ENCODE results near the gene AHDC1. TPM values are rescaled to one million over a fixed set of nuclear protein-coding genes. Genes with fewer than 3 reads are reported as not detected.

Gene AHDC1
- 18.4 and 25.2 TPM in 2 replicates for total RNA-seq (2022)
- percentile 47 among the genes with signal in this experiment for Bru-seq, nascent RNA
- BruChase-seq, experiment 1, labeled RNA remaining after a 6-hour chase = percentile 55 among the genes with signal in this experiment
- BruChase-seq, experiment 2, labeled RNA remaining after a 2-hour chase = percentile 67 among the genes with signal in this experiment
- long read RNA-seq, full-length matches to known transcripts = 1 of 5 reads
- long read RNA-seq, partial matches to known transcripts = 4 of 5 reads
- long read RNA-seq, other reads (novel, unspliced or antisense) = 0 of 5 reads

- Mint-ChIP-seq H3K36me3 (ENCODE audit: insufficient read depth, unreplicated experiment) (no peaks in the 10 kb centered on the region), H3K4me1 (ENCODE audit: insufficient read depth, unreplicated experiment) (peaks cover 30% of the 10 kb centered on the region), H3K27ac (ENCODE audit: low read depth, unreplicated experiment) (peak within 1 kb of the TSS; percentile 63), H3K4me3 (ENCODE audit: unreplicated experiment) (peak within 1 kb of the TSS; percentile 90), H3K9me3 (ENCODE audit: unreplicated experiment) (no peaks in the 10 kb centered on the region), H3K27me3 (ENCODE audit: insufficient read depth, unreplicated experiment) (no peaks in the 10 kb centered on the region)
- no peak for TF ChIP-seq CTCF (IDR thresholded peaks at IDR 0.05; ENCODE audit: unreplicated experiment)
- ChIA-PET CTCF (interaction anchor here (0.6 to 4.9 kb wide), 12 partner anchors 27 to 305 kb away, joined by 3 to 62 read pairs (median 3); no protein-coding TSS in a partner anchor), POLR2A (interaction anchor here (0.7 to 2.1 kb wide), 12 partner anchors 15 to 239 kb away, joined by 3 to 15 read pairs (median 4); partner anchors contain the start of gene WASF2)
- BruUV-seq (replicated peaks) = no TSS peak
- intact Hi-C loops (cut with micrococcal nuclease) = loop anchor here (2.0 kb wide), 1 partner anchor 29 kb away; no protein-coding TSS in a partner anchor
- peak; percentile 91 for DNase-seq (ENCODE audit: unreplicated experiment)
Measured at GRCh38 chr1:27603681-27604578, at the start of gene AHDC1. Gene AHDC1 (minus strand): TSS chr1:27604144. CDS start chr1:27552115, 52,029 bp downstream.

GRCh38 chr1:27652111-27652864 lies 48.3 kb upstream of the AHDC1 start:
- DNase-seq (ENCODE audit: unreplicated experiment) = no peak
- intact Hi-C loops (cut with micrococcal nuclease) = no loop called here
- no peak for TF ChIP-seq CTCF (IDR thresholded peaks at IDR 0.05; ENCODE audit: unreplicated experiment)
- ChIA-PET CTCF (interaction anchor here (0.6 to 1.4 kb wide), 4 partner anchors 7 to 228 kb away, joined by 3 read pairs; no protein-coding TSS in a partner anchor), POLR2A (no interaction called here)
- Mint-ChIP-seq H3K36me3 (ENCODE audit: insufficient read depth, unreplicated experiment) (no peaks in the 10 kb centered on the region), H3K9me3 (ENCODE audit: unreplicated experiment) (no peaks in the 10 kb centered on the region), H3K4me1 (ENCODE audit: insufficient read depth, unreplicated experiment) (peaks cover 28% of the 10 kb centered on the region), H3K27me3 (ENCODE audit: insufficient read depth, unreplicated experiment) (no peaks in the 10 kb centered on the region), H3K4me3 (ENCODE audit: unreplicated experiment) (no peak overlapping the region), H3K27ac (ENCODE audit: low read depth, unreplicated experiment) (no peak overlapping the region)
- BruUV-seq (replicated peaks) = no TSS peak

GRCh38 chr1:27650539-27651175 lies 46.7 kb upstream of the AHDC1 start:
- H3K4me3 Mint-ChIP-seq (ENCODE audit: unreplicated experiment) = no peak overlapping the region
- intact Hi-C loops (cut with micrococcal nuclease) = no loop called here
- CTCF ChIA-PET = interaction anchor here (0.6 to 2.3 kb wide), 6 partner anchors 12 to 1234 kb away, joined by 3 to 7 read pairs (median 4); no protein-coding TSS in a partner anchor

More at GRCh38 chr1:27650539-27651175, 46.7 kb upstream of the AHDC1 start:
- Mint-ChIP-seq H3K9me3 (ENCODE audit: unreplicated experiment) (no peaks in the 10 kb centered on the region), H3K27ac (ENCODE audit: low read depth, unreplicated experiment) (peak overlapping the region; percentile 14), H3K27me3 (ENCODE audit: insufficient read depth, unreplicated experiment) (no peaks in the 10 kb centered on the region), H3K4me1 (ENCODE audit: insufficient read depth, unreplicated experiment) (peaks cover 30% of the 10 kb centered on the region), H3K36me3 (ENCODE audit: insufficient read depth, unreplicated experiment) (no peaks in the 10 kb centered on the region)
- DNase-seq (ENCODE audit: unreplicated experiment) = peak; percentile 57
- no peak for TF ChIP-seq CTCF (IDR thresholded peaks at IDR 0.05; ENCODE audit: unreplicated experiment)
- POLR2A ChIA-PET = interaction anchor here (0.6 to 1.9 kb wide), 2 partner anchors 8 to 114 kb away, joined by 3 to 13 read pairs; no protein-coding TSS in a partner anchor
- no TSS peak for BruUV-seq (replicated peaks)

All from MCF 10A (cell line).